ENCODE data around the gene NYAP1. TPM values are rescaled to one million over a fixed set of nuclear protein-coding genes. Genes with fewer than 3 reads are reported as not detected.
"Not testable (repeated sequence)": the region's sequence is repeated elsewhere in the genome, so short reads cannot be mapped to it uniquely, and the experiment has no call there.

NYAP1 gene
- total RNA-seq, 1 donor, result under 0.01 TPM

- H3K4me3 ChIP-seq (ENCODE audit: insufficient read depth, low read length), result peak overlapping the region; percentile 93
- peaks cover 13% of the 10 kb centered on the region for H4K20me1 ChIP-seq (ENCODE audit: insufficient read depth, low read length)
- peak overlapping the region; percentile 70 for H3K4me2 ChIP-seq (ENCODE audit: insufficient read depth, low read length)
- TF ChIP-seq CTCF (IDR thresholded peaks at IDR 0.05; ENCODE audit: extremely low read depth, low read depth, low read length), result no peak
- H3K79me2 ChIP-seq (ENCODE audit: insufficient read depth, low read length), result peaks cover 38% of the 10 kb centered on the region
- H3K4me1 ChIP-seq (ENCODE audit: insufficient read depth, low read length), result peaks cover 13% of the 10 kb centered on the region
- no peak overlapping the region for H3K27ac ChIP-seq (ENCODE audit: low read depth, low read length)
- H2AFZ ChIP-seq (ENCODE audit: low read length), result no peak overlapping the region
- peaks cover 27% of the 10 kb centered on the region for H3K36me3 ChIP-seq (ENCODE audit: insufficient read depth, low read length)
- H3K27me3 ChIP-seq (ENCODE audit: insufficient read depth, low read length), result no peaks in the 10 kb centered on the region
- H3K9me3 ChIP-seq (ENCODE audit: low read depth, low read length), result no peaks in the 10 kb centered on the region
- no peak for DNase-seq (ENCODE audit: insufficient read length, low spot score, missing footprints)
Measured at GRCh38 chr7:100437150-100438100, 46.3 kb upstream of the NYAP1 start.

- no peaks in the 10 kb centered on the region for H3K27me3 ChIP-seq (ENCODE audit: insufficient read depth, low read length)
- no peak overlapping the region for H3K4me3 ChIP-seq (ENCODE audit: insufficient read depth, low read length)
- no peak overlapping the region for H3K27ac ChIP-seq (ENCODE audit: low read depth, low read length)
- no peak overlapping the region for H3K4me2 ChIP-seq (ENCODE audit: insufficient read depth, low read length)
- H3K36me3 ChIP-seq (ENCODE audit: insufficient read depth, low read length), result peaks cover 19% of the 10 kb centered on the region
- DNase-seq (ENCODE audit: insufficient read length, low spot score, missing footprints), result no peak
- TF ChIP-seq CTCF (IDR thresholded peaks at IDR 0.05; ENCODE audit: extremely low read depth, low read depth, low read length), result no peak
- H3K4me1 ChIP-seq (ENCODE audit: insufficient read depth, low read length), result peaks cover 13% of the 10 kb centered on the region
- H3K9me3 ChIP-seq (ENCODE audit: low read depth, low read length), result no peaks in the 10 kb centered on the region
- peaks cover 31% of the 10 kb centered on the region for H3K79me2 ChIP-seq (ENCODE audit: insufficient read depth, low read length)
- H4K20me1 ChIP-seq (ENCODE audit: insufficient read depth, low read length), result peaks cover 8% of the 10 kb centered on the region
- H2AFZ ChIP-seq (ENCODE audit: low read length), result no peak overlapping the region
Measured at GRCh38 chr7:100438172-100438571, 45.6 kb upstream of the NYAP1 start.

DNA sequence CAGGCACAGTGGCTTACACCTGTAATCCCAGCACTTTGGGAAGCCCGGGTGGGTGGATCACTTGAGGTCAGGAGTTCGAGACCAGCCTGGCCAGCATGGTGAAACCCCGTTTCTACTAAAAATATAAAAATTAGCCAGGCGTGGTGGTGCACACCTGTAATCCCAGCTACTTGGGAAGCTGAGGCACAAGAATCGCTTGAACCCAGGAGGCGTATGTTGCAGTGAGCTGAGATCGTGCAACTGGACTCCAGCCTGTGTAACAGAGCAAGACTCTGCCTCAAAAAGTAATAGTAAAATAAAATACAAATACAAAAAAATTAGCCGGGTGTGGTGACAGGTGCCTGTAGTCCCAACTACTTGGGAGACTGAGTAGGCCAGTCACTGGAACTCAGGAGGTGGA is 45.0 kb upstream of the NYAP1 start:
- H3K9me3 ChIP-seq (ENCODE audit: low read depth, low read length); H4K20me1 ChIP-seq (ENCODE audit: insufficient read depth, low read length); H3K4me3 ChIP-seq (ENCODE audit: insufficient read depth, low read length); H2AFZ ChIP-seq (ENCODE audit: low read length); H3K4me2 ChIP-seq (ENCODE audit: insufficient read depth, low read length); DNase-seq (ENCODE audit: insufficient read length, low spot score, missing footprints); H3K27me3 ChIP-seq (ENCODE audit: insufficient read depth, low read length): not testable (repeated sequence)
- peaks cover 13% of the 10 kb centered on the region for H3K4me1 ChIP-seq (ENCODE audit: insufficient read depth, low read length)
- H3K36me3 ChIP-seq (ENCODE audit: insufficient read depth, low read length), result peaks cover 14% of the 10 kb centered on the region
- peaks cover 25% of the 10 kb centered on the region for H3K79me2 ChIP-seq (ENCODE audit: insufficient read depth, low read length)
- H3K27ac ChIP-seq (ENCODE audit: low read depth, low read length), result peak overlapping the region; percentile 41

- Histone ChIP-seq H3K27ac (ENCODE audit: low read depth, low read length) (peak overlapping the region; percentile 41), H2AFZ (ENCODE audit: low read length) (peak overlapping the region; percentile 71), H3K4me1 (ENCODE audit: insufficient read depth, low read length) (peaks cover 19% of the 10 kb centered on the region), H3K79me2 (ENCODE audit: insufficient read depth, low read length) (peaks cover 20% of the 10 kb centered on the region)
- not testable (repeated sequence) for H3K9me3 ChIP-seq (ENCODE audit: low read depth, low read length); H3K4me3 ChIP-seq (ENCODE audit: insufficient read depth, low read length); DNase-seq (ENCODE audit: insufficient read length, low spot score, missing footprints); H3K27me3 ChIP-seq (ENCODE audit: insufficient read depth, low read length); H3K36me3 ChIP-seq (ENCODE audit: insufficient read depth, low read length); H4K20me1 ChIP-seq (ENCODE audit: insufficient read depth, low read length); H3K4me2 ChIP-seq (ENCODE audit: insufficient read depth, low read length)
Measured at GRCh38 chr7:100439244-100439643, 44.5 kb upstream of the NYAP1 start.
